ENCODE results near the gene SPRY2.
A peak's percentile ranks its signal among the peaks of the same experiment; 100 is the strongest.
"Not testable (repeated sequence)": the region's sequence is repeated elsewhere in the genome, so short reads cannot be mapped to it uniquely, and the experiment has no call there.

Gene SPRY2

DNA sequence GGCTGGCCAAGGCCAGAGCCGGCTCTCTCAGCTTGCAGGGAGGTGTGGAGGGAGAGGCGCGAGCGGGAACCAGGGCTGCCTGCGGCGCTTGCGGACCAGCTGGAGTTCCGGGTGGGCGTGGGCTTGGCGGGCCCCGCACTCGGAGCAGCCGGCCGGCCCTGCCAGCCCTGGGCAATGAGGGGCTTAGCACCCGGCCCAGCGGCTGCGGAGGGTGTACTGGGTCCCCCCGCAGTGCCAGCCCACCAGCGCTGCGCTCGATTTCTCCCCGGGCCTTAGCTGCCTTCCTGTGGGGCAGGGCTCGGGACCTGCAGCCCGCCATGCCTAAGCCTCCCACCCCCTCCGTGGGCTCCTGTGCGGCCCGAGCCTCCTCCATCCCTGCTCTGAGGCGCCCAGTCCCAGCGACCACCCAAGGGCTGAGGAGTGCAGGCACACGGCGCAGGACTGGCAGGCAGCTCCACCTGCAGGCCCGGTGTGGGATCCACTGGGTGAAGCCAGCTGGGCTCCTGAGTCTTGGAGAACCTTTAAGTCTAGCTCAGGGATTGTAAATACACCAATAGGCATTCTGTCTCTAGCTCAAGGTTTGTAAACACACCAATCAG, 14.7 kb upstream of the SPRY2 start:
- H2AFZ ChIP-seq (ENCODE audit: low read length, unreplicated experiment); H3K36me3 ChIP-seq (ENCODE audit: insufficient read depth, low read length); H3K4me1 ChIP-seq (ENCODE audit: control insufficient read depth, insufficient read depth, low read length, unreplicated experiment); H3K27ac ChIP-seq (ENCODE audit: low read depth, low read length); H3K4me3 ChIP-seq (ENCODE audit: low read depth, low read length); H3K27me3 ChIP-seq (ENCODE audit: insufficient read depth, low read length); H3K79me2 ChIP-seq (ENCODE audit: control insufficient read depth, insufficient read depth, low read length, unreplicated experiment): not testable (repeated sequence)

DNA sequence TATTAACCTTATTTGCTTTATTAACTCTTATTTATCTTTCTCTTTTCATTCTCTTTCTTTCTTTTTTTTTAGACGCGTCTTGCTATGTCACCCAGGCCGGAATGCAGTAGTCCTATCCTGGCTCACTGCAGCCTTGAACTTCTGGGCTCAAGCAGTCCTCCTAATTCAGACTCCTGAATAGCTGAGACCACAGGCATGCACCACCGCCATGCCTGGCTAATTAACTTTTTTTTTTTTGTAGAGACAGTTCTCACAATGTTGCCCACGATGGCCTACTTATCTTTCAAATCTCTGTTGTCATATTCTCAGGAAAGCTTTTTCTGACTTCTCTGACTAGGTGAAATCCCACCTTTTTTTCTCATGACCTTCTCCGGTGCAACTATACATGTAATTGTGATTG, 7.8 kb upstream of the SPRY2 start:
- Histone ChIP-seq H3K27me3 (ENCODE audit: insufficient read depth, low read length) (no peaks in the 10 kb centered on the region), H2AFZ (ENCODE audit: low read length, unreplicated experiment) (no peak overlapping the region), H3K4me1 (ENCODE audit: control insufficient read depth, insufficient read depth, low read length, unreplicated experiment) (no peaks in the 10 kb centered on the region), H3K36me3 (ENCODE audit: insufficient read depth, low read length) (no peaks in the 10 kb centered on the region), H3K4me3 (ENCODE audit: low read depth, low read length) (no peak overlapping the region), H3K79me2 (ENCODE audit: control insufficient read depth, insufficient read depth, low read length, unreplicated experiment) (no peaks in the 10 kb centered on the region), H3K27ac (ENCODE audit: low read depth, low read length) (no peak overlapping the region)

DNA sequence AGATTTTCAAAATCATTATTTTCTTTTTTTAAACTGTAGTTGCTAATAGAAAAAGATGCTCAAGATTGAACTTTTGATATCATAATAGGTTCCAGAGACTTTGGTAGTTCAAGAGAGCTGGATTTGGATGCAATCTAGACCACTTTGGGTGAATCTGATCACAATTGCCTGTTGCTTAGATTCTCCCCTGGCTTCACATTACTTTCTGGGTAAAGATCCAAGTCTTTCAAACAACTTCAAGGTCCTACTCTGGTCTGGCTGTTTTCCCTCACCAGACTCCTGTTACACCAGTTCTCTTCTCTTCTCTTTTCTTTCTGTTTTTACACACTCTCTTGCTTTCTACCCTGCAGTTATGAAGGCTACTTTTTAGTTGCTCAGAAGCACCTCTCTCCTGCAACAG, 7.4 kb upstream of the SPRY2 start:
- no peaks in the 10 kb centered on the region for H3K27me3 ChIP-seq (ENCODE audit: insufficient read depth, low read length)
- no peaks in the 10 kb centered on the region for H3K36me3 ChIP-seq (ENCODE audit: insufficient read depth, low read length)
- no peaks in the 10 kb centered on the region for H3K79me2 ChIP-seq (ENCODE audit: control insufficient read depth, insufficient read depth, low read length, unreplicated experiment)
- no peak overlapping the region for H3K4me3 ChIP-seq (ENCODE audit: low read depth, low read length)
- no peak overlapping the region for H2AFZ ChIP-seq (ENCODE audit: low read length, unreplicated experiment)
- no peaks in the 10 kb centered on the region for H3K4me1 ChIP-seq (ENCODE audit: control insufficient read depth, insufficient read depth, low read length, unreplicated experiment)
- H3K27ac ChIP-seq (ENCODE audit: low read depth, low read length): no peak overlapping the region

DNA sequence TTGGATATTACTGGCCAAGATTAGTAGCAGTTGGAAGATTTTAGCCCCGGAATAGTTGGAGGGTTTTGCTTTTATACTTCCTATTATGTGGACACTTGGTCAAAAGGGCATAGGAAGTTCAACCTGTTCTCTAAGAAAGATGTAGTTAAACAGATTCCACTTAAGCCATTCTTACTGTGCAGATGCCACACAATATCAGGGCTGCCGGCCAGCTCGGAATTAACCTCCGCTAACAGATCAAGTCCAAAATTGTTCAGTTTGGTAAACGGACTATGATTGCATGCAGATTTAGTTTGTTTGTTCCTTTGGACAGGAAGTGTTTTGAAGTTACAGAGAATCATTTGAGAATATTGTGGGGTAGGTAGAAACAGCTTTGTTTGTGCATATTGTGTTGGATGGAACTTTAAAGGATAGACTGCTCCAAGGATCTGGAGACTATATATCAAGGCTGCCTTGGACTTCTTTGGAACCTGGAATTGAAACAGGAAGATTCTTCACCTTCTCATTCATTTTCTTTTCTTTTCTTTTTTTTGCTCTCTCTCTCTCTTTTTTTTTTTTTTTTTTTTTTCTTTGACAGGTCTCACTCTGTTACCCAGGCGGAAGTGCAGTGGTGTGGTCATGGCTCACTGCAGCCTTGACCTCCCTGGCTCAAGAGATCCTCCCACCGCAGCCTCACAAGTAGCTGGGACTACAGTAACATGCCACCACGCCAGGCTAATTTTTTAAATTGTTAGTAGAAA, 5.0 kb upstream of the SPRY2 start:
- H3K4me1 ChIP-seq (ENCODE audit: control insufficient read depth, insufficient read depth, low read length, unreplicated experiment): no peaks in the 10 kb centered on the region
- H3K27me3 ChIP-seq (ENCODE audit: insufficient read depth, low read length): no peaks in the 10 kb centered on the region
- H2AFZ ChIP-seq (ENCODE audit: low read length, unreplicated experiment): no peak overlapping the region
- no peaks in the 10 kb centered on the region for H3K36me3 ChIP-seq (ENCODE audit: insufficient read depth, low read length)
- H3K79me2 ChIP-seq (ENCODE audit: control insufficient read depth, insufficient read depth, low read length, unreplicated experiment): no peaks in the 10 kb centered on the region
- no peak overlapping the region for H3K4me3 ChIP-seq (ENCODE audit: low read depth, low read length)
- H3K27ac ChIP-seq (ENCODE audit: low read depth, low read length): no peak overlapping the region

DNA sequence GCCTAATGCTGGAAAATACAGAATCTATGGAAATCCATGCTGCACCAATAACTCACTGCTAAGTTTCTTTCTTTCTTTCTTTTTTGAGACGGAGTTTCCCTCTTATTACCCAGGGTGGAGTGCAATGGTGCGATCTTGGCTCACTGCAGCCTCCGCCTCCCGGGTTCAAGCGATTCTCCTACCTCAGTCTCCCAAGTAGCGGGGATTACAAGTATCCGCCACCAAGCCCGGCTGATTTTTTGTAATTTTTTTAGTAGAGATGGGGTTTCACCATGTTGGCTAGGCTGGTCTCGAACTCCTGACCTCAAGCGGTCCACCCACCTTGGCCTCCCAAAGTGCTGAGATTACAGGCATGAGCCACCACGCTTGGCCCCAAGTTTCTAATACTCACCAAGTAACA, 3.1 kb upstream of the SPRY2 start:
- H3K4me3 ChIP-seq (ENCODE audit: low read depth, low read length); H3K4me1 ChIP-seq (ENCODE audit: control insufficient read depth, insufficient read depth, low read length, unreplicated experiment); H2AFZ ChIP-seq (ENCODE audit: low read length, unreplicated experiment); H3K27me3 ChIP-seq (ENCODE audit: insufficient read depth, low read length); H3K27ac ChIP-seq (ENCODE audit: low read depth, low read length); H3K36me3 ChIP-seq (ENCODE audit: insufficient read depth, low read length): not testable (repeated sequence)
- H3K79me2 ChIP-seq (ENCODE audit: control insufficient read depth, insufficient read depth, low read length, unreplicated experiment): peaks cover 18% of the 10 kb centered on the region

DNA sequence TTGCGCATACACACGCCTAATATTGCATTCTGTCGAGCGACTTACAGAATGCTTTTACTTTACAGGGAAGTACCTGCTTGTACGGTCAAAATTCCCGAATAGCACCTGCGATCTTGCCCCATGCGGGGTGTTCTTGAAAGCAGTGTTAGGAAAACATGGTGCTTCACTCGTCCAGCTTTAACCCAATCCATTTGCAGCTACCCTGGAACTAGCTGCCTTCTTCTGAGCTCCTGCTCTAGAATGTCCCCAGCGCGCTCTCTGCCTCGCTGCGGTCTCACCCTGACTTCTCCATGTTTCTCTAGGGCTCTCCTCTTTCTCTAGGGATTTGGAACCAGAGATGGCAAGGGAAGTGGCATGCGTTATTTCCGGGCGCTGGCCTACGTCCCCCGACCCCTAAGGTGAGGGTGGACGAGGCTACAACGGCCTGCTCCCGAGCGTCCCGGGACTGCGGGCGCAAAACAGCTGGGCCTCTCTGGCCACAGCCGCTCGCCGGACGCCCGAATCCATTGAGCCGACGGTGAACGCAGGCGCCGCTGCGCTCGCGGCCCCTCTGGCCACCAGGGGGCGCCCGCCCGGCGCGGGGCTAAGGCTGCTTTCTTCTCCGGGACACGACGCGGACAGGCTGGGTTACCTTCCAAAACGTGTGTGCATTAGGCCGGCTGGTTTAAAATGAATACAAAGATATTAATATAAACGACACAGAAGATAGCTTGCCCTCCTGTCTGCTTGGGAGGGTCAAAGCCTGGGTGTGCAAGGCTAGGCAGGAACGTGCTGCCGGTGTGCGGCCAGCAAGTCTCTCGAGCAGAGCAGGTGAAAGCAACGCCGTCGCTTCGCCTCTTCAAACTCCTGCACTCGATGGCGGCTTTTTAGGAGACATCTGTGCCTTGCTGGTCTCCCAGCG, 1.8 kb upstream of the SPRY2 start:
- H3K36me3 ChIP-seq (ENCODE audit: insufficient read depth, low read length): peaks cover 6% of the 10 kb centered on the region; the same call in 1 of the 2 replicates
- H3K27me3 ChIP-seq (ENCODE audit: insufficient read depth, low read length): no peaks in the 10 kb centered on the region
- H3K4me1 ChIP-seq (ENCODE audit: control insufficient read depth, insufficient read depth, low read length, unreplicated experiment): no peaks in the 10 kb centered on the region
- peaks cover 31% of the 10 kb centered on the region for H3K79me2 ChIP-seq (ENCODE audit: control insufficient read depth, insufficient read depth, low read length, unreplicated experiment)
- H2AFZ ChIP-seq (ENCODE audit: low read length, unreplicated experiment): peak overlapping the region; percentile 43
- H3K4me3 ChIP-seq (ENCODE audit: low read depth, low read length): peak overlapping the region; percentile 92
- H3K27ac ChIP-seq (ENCODE audit: low read depth, low read length): peak overlapping the region; percentile 94

DNA sequence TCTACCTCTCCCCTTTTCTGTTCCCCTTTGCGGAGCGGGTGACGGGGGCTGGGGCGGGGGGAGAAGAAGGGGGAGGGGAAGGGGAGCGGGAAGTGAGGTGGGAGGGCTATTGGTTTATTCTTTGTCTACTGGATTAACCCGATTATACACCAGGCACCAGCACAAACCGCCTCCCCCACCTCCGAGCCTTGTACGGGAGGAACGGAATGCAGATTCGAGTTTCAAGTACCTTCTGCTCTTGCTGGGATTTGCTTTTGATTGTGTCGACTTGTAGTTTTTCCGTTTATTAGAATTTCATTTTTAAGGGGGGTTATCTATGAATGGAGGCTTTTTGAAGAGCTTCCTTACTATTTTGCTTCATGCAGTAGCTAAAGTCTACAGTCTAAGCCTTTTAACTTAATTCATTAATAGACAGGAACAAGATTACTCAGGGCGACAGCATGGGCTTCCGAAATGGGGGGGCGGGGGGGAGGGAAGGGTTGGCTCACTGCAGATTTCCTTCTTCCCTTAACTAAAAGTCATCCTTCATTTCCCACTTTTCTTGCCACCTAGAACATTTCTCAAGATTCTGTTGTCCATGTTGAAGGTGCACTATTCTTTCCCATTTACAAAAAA, 937 bp upstream of the SPRY2 start:
- peaks cover 3% of the 10 kb centered on the region for H3K4me1 ChIP-seq (ENCODE audit: control insufficient read depth, insufficient read depth, low read length, unreplicated experiment)
- H3K27me3 ChIP-seq (ENCODE audit: insufficient read depth, low read length): no peaks in the 10 kb centered on the region
- peaks cover 40% of the 10 kb centered on the region for H3K79me2 ChIP-seq (ENCODE audit: control insufficient read depth, insufficient read depth, low read length, unreplicated experiment)
- H3K27ac ChIP-seq (ENCODE audit: low read depth, low read length): peak overlapping the region; percentile 94
- peak overlapping the region; percentile 92 for H3K4me3 ChIP-seq (ENCODE audit: low read depth, low read length)
- peaks cover 14% of the 10 kb centered on the region; the same call in 1 of the 2 replicates for H3K36me3 ChIP-seq (ENCODE audit: insufficient read depth, low read length)
- peak overlapping the region; percentile 82 for H2AFZ ChIP-seq (ENCODE audit: low read length, unreplicated experiment)

DNA sequence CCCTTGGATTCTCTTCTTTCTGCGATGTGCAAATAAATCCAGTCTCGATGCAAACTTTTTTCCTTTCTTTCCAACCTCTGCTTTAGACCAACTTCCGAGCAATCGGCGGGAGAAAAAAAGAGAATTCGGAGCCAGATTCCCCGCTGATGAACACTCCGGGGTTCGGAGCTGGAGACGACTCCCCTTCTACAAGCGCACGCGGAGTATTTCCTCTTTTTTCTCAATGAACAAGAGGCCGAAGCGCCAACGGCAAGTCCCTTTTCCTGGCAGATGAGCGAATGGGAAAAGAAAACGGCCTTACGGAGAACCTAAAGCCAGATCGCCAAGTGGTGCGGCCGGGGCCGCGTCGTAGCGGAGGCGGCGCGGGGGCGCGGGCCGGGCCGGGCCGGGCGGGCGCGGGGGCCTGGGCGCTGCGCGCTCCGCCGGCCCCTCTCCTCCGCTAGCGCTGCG, 250 bp downstream of the SPRY2 start:
- Histone ChIP-seq H3K4me1 (ENCODE audit: control insufficient read depth, insufficient read depth, low read length, unreplicated experiment) (peaks cover 10% of the 10 kb centered on the region), H3K27me3 (ENCODE audit: insufficient read depth, low read length) (no peaks in the 10 kb centered on the region), H3K79me2 (ENCODE audit: control insufficient read depth, insufficient read depth, low read length, unreplicated experiment) (peaks cover 50% of the 10 kb centered on the region), H3K4me3 (ENCODE audit: low read depth, low read length) (peak overlapping the region; percentile 92), H2AFZ (ENCODE audit: low read length, unreplicated experiment) (no peak overlapping the region), H3K27ac (ENCODE audit: low read depth, low read length) (peak overlapping the region; percentile 94), H3K36me3 (ENCODE audit: insufficient read depth, low read length) (peaks cover 22% of the 10 kb centered on the region; the same call in 1 of the 2 replicates)

GRCh38 chr13:80339912-80340650, 845 bp downstream of the SPRY2 start:
- H2AFZ ChIP-seq (ENCODE audit: low read length, unreplicated experiment): peak overlapping the region; percentile 13
- H3K27me3 ChIP-seq (ENCODE audit: insufficient read depth, low read length): no peaks in the 10 kb centered on the region
- H3K4me1 ChIP-seq (ENCODE audit: control insufficient read depth, insufficient read depth, low read length, unreplicated experiment): peaks cover 16% of the 10 kb centered on the region
- peak overlapping the region; percentile 94 for H3K27ac ChIP-seq (ENCODE audit: low read depth, low read length)
- H3K79me2 ChIP-seq (ENCODE audit: control insufficient read depth, insufficient read depth, low read length, unreplicated experiment): peaks cover 55% of the 10 kb centered on the region
- peak overlapping the region; percentile 92 for H3K4me3 ChIP-seq (ENCODE audit: low read depth, low read length)
- H3K36me3 ChIP-seq (ENCODE audit: insufficient read depth, low read length): peaks cover 22% of the 10 kb centered on the region; the same call in 1 of the 2 replicates

DNA sequence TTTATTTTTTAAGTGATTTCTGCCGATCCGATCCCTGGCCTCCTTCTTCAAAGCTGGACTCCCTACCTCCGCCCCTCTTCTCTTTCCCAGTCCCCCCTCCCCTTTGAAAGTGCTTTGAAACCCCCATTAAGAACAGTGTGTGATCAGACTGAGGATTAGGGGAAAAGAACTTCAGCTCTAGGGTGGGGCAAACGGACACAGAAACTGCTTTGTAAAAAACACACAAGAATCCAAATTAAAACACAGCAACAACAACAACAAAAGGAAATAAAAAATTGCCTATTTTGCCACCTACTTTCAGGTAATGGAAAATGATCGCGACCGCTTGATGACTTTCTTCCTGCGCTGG, 1.4 kb downstream of the SPRY2 start:
- H3K79me2 ChIP-seq (ENCODE audit: control insufficient read depth, insufficient read depth, low read length, unreplicated experiment): peaks cover 60% of the 10 kb centered on the region
- peaks cover 20% of the 10 kb centered on the region for H3K4me1 ChIP-seq (ENCODE audit: control insufficient read depth, insufficient read depth, low read length, unreplicated experiment)
- peaks cover 22% of the 10 kb centered on the region; the same call in 1 of the 2 replicates for H3K36me3 ChIP-seq (ENCODE audit: insufficient read depth, low read length)
- no peaks in the 10 kb centered on the region for H3K27me3 ChIP-seq (ENCODE audit: insufficient read depth, low read length)
- H2AFZ ChIP-seq (ENCODE audit: low read length, unreplicated experiment): peak overlapping the region; percentile 13
- peak overlapping the region; percentile 92 for H3K4me3 ChIP-seq (ENCODE audit: low read depth, low read length)
- H3K27ac ChIP-seq (ENCODE audit: low read depth, low read length): peak overlapping the region; percentile 94
